CD4-positive, alpha-beta T cell treated with Interleukin-2 at 100 ng/mL for 4 hours (primary cell): ENCODE measurements around the gene GDPD1.
"Not testable (repeated sequence)": the region's sequence is repeated elsewhere in the genome, so short reads cannot be mapped to it uniquely, and the experiment has no call there.

Source experiments
- DNase-seq: peaks from one replicate; pipeline ENCODE4 v3.0.0-alpha.2; 2020; ENCODE audit warnings: low spot score

The GDPD1 gene

GRCh38 chr17:59254742-59255141, 34.4 kb downstream of the GDPD1 start:
- DNase-seq, result no peak

GRCh38 chr17:59257101-59257500, 36.8 kb downstream of the GDPD1 start:
- DNase-seq, result no peak

- DNase-seq, result no peak
Measured at GRCh38 chr17:59260722-59261121, 40.4 kb downstream of the GDPD1 start.

- no peak for DNase-seq
Measured at GRCh38 chr17:59266745-59267144, 46.4 kb downstream of the GDPD1 start.

GRCh38 chr17:59267776-59268175, 47.5 kb downstream of the GDPD1 start:
- DNase-seq, result no peak

GRCh38 chr17:59275618-59276017, 55.3 kb downstream of the GDPD1 start:
- no peak for DNase-seq

GRCh38 chr17:59277031-59277430, 56.7 kb downstream of the GDPD1 start:
- DNase-seq, result no peak

- DNase-seq, result no peak
Measured at GRCh38 chr17:59278406-59278805, 58.1 kb downstream of the GDPD1 start.

- DNase-seq, result no peak
Measured at GRCh38 chr17:59284317-59284716, 64.0 kb downstream of the GDPD1 start.

GRCh38 chr17:59287452-59287851, 67.1 kb downstream of the GDPD1 start:
- no peak for DNase-seq

- no peak for DNase-seq
Measured at GRCh38 chr17:59287891-59288290, 67.6 kb downstream of the GDPD1 start.

- DNase-seq, result no peak
Measured at GRCh38 chr17:59289981-59290301, 69.6 kb downstream of the GDPD1 start.

GRCh38 chr17:59290302-59290998, 70.1 kb downstream of the GDPD1 start:
- DNase-seq, result not testable (repeated sequence)

- DNase-seq, result no peak
Measured at GRCh38 chr17:59292174-59292523, 71.8 kb downstream of the GDPD1 start.

GRCh38 chr17:59296190-59296589, 75.9 kb downstream of the GDPD1 start:
- no peak for DNase-seq

GRCh38 chr17:59298521-59298920, 78.2 kb downstream of the GDPD1 start:
- DNase-seq, result no peak

- DNase-seq, result no peak
Measured at GRCh38 chr17:59299400-59300092, 79.2 kb downstream of the GDPD1 start.

GRCh38 chr17:59300941-59301340, 80.6 kb downstream of the GDPD1 start:
- no peak for DNase-seq

GRCh38 chr17:59304811-59305210, 84.5 kb downstream of the GDPD1 start:
- DNase-seq, result no peak

GRCh38 chr17:59310263-59310920, 90.1 kb downstream of the GDPD1 start:
- no peak for DNase-seq

- DNase-seq, result peak; percentile 77
Measured at GRCh38 chr17:59311051-59311468, 90.7 kb downstream of the GDPD1 start.

- DNase-seq, result not testable (repeated sequence)
Measured at GRCh38 chr17:59311521-59311920, 91.2 kb downstream of the GDPD1 start.

GRCh38 chr17:59315866-59316265, 95.6 kb downstream of the GDPD1 start:
- no peak for DNase-seq
